HepG2 (cell line): ENCODE measurements around the gene CDK12. TPM values are rescaled to one million over a fixed set of nuclear protein-coding genes. Genes with fewer than 3 reads are reported as not detected.

Experiments
- ATAC-seq: fragments of 200-7000 bp; cut with Tn5 transposase; 3 replicates; pipeline ENCODE4 v1.9.1; 2020; ENCODE audit warnings: mild to moderate bottlenecking, moderate library complexity
- BruUV-seq: library from RNA; stranded (reverse); fragments of 400-500 nt; replicated peaks from 2 replicates; lab custom pipeline; 2021; lab: Mats Ljungman, UMichigan
- CTCF ChIA-PET: fragments of 300-600 bp; formaldehyde crosslinking; extraction: SDS; loops from one replicate; lab custom pipeline; 2021; ENCODE audit warnings: low total read pairs, inconsistent platforms, low intra/inter-chr PET ratio; lab: Yijun Ruan, JAX
- POLR2A ChIA-PET: fragments of 350-600 bp; sonication (Branson Sonifier 250); formaldehyde crosslinking; loops from one replicate; lab custom pipeline; 2020; ENCODE audit warnings: antibody characterized with exemption, inconsistent platforms; lab: Yijun Ruan, JAX
- DNase-seq: peaks from one replicate; pipeline ENCODE4 v3.0.0-alpha.2; 2015; ENCODE audit warnings: low spot score
- FAIRE-seq: peaks from 3 replicates; lab custom pipeline; 2011; peaks lifted over from hg19 to GRCh38; lab: Jason Lieb, UNC
- H2AFZ ChIP-seq: one replicate; pipeline ENCODE4 v1.6.1; 2011; ENCODE audit warnings: low read length, inconsistent platforms
- H3K27ac ChIP-seq: fragments of 300-600 bp; 3 replicates; pipeline ENCODE4 v1.8.0; 2011; ENCODE audit warnings: mixed run types, mild to moderate bottlenecking, mixed read lengths, low read length, inconsistent platforms; ENCODE audit not compliant: insufficient read depth; ENCODE audit errors: extremely low read length
- H3K27me3 ChIP-seq, 2 experiments: fragments of 200-600 bp in 1 of 2; 2 replicates in 1 of 2; 3 replicates in 1 of 2; pipeline versions ENCODE4 v1.6.0 to v1.8.0; 2011; ENCODE audit warnings: low read length in 2 of 2, mild to moderate bottlenecking in 2 of 2, moderate library complexity in 2 of 2, inconsistent platforms in 1 of 2; ENCODE audit not compliant: insufficient read depth in 2 of 2, control insufficient read depth in 1 of 2
- H3K36me3 ChIP-seq, 2 experiments: fragments of 200-600 bp in 1 of 2; replicated peaks in 1 of 2; 2 replicates in 1 of 2; 3 replicates in 1 of 2; pipeline versions ENCODE4 v1.5.1 to v1.8.0; 2011; ENCODE audit warnings: low read length in 2 of 2, inconsistent platforms in 1 of 2; ENCODE audit not compliant: insufficient read depth in 2 of 2, control insufficient read depth in 1 of 2
- H3K4me1 ChIP-seq: 2 replicates; pipeline ENCODE4 v1.5.1; 2012; ENCODE audit warnings: low read length, inconsistent platforms; ENCODE audit not compliant: insufficient read depth
- H3K4me2 ChIP-seq: 2 replicates; pipeline ENCODE4 v1.6.0; 2011; ENCODE audit warnings: low read depth, low read length, inconsistent platforms
- H3K4me3 ChIP-seq, 3 experiments: fragments of 200-600 bp in 1 of 3; sonication (generic), shearing (Covaris generic) in 1 of 3; replicated peaks in 1 of 3; 2 replicates each; pipeline ENCODE4 v1.5.1; 2011 to 2016; ENCODE audit warnings: low read length in 3 of 3, inconsistent platforms in 2 of 3, low read depth in 2 of 3, mild to moderate bottlenecking in 2 of 3, control low read depth in 1 of 3, mixed read lengths in 1 of 3; ENCODE audit not compliant: insufficient read depth in 1 of 3
- H3K79me2 ChIP-seq: one replicate; pipeline ENCODE4 v1.6.1; 2011; ENCODE audit warnings: low read length, inconsistent platforms; ENCODE audit not compliant: insufficient read depth
- H3K9ac ChIP-seq: 2 replicates; pipeline ENCODE4 v1.6.0; 2011; ENCODE audit warnings: mild to moderate bottlenecking, low read depth, low read length, inconsistent platforms; ENCODE audit not compliant: insufficient read depth
- H3K9me3 ChIP-seq: 2 replicates; pipeline ENCODE4 v1.5.1; 2012; ENCODE audit warnings: mild to moderate bottlenecking, low read length
- H4K20me1 ChIP-seq: 2 replicates; pipeline ENCODE4 v1.6.0; 2011; ENCODE audit warnings: inconsistent platforms, mild to moderate bottlenecking, low read length, moderate library complexity; ENCODE audit not compliant: insufficient read depth
- ELK4 ChIP-seq: sonication (generic); formaldehyde crosslinking; IDR thresholded peaks from 2 replicates; pipeline ENCODE4 v1.9.0; 2021; ENCODE audit warnings: missing genetic modification reagents, borderline replicate concordance
- HMG20B ChIP-seq: conservative IDR thresholded peaks from 2 replicates; pipeline ENCODE4 v1.6.1; 2016; ENCODE audit warnings: missing genetic modification reagents, missing compliant biosample characterization
- HNF4G ChIP-seq, 2 experiments: sonication (generic) in 1 of 2; formaldehyde crosslinking in 1 of 2; IDR thresholded peaks; 2 replicates each; pipeline versions ENCODE4 v1.4.0 to v1.6.1; 2011 to 2020; ENCODE audit warnings: borderline replicate concordance in 2 of 2, low read depth in 2 of 2, mild to moderate bottlenecking in 2 of 2, low read length in 1 of 2, missing genetic modification reagents in 1 of 2, moderate library complexity in 1 of 2
- ONECUT2 ChIP-seq: sonication (generic); formaldehyde crosslinking; IDR thresholded peaks from 2 replicates; pipeline ENCODE4 v1.4.0; 2020; ENCODE audit warnings: missing genetic modification reagents
- PHF5A ChIP-seq: IDR thresholded peaks from one replicate; pipeline ENCODE4 v1.6.1; 2018; ENCODE audit warnings: low read depth, missing genetic modification reagents; ENCODE audit not compliant: unreplicated experiment
- RARG ChIP-seq: sonication (generic); formaldehyde crosslinking; IDR thresholded peaks from 2 replicates; pipeline ENCODE4 v1.4.0; 2020; ENCODE audit warnings: low read depth, mild to moderate bottlenecking, missing genetic modification reagents
- RBM22 ChIP-seq: fragments of 200-400 bp; formaldehyde crosslinking; optimal IDR thresholded peaks from 2 replicates; pipeline ENCODE3; 2017; ENCODE audit warnings: mild to moderate bottlenecking, low read length, moderate library complexity
- UBTF ChIP-seq: sonication (generic); formaldehyde crosslinking; IDR thresholded peaks from 2 replicates; pipeline ENCODE4 v1.4.0; 2020; ENCODE audit warnings: mild to moderate bottlenecking, missing genetic modification reagents
- ZNF136 ChIP-seq: sonication (generic); formaldehyde crosslinking; IDR thresholded peaks from 2 replicates; pipeline ENCODE4 v1.8.1; 2022; ENCODE audit warnings: low read depth, mild to moderate bottlenecking, moderate library complexity, missing genetic modification reagents
- ZNF263 ChIP-seq: sonication (generic); formaldehyde crosslinking; IDR thresholded peaks from 2 replicates; pipeline ENCODE4 v1.4.0; 2020; ENCODE audit warnings: missing genetic modification reagents
- ZNF431 ChIP-seq: sonication (generic); formaldehyde crosslinking; IDR thresholded peaks from 2 replicates; pipeline ENCODE4 v1.9.0; 2022; ENCODE audit warnings: missing genetic modification reagents, low read depth, mild to moderate bottlenecking, borderline replicate concordance
- in situ Hi-C: cut with HindIII; loops from 2 replicates; pipeline ENCODE4 v1.10.0; 2017; ENCODE audit warnings: low pct_unique_long_range_greater_than_20kb; ENCODE audit not compliant: extremely low pct_ligation_motif_present
- intact Hi-C: fragments of 100-400 bp; cut with micrococcal nuclease; formaldehyde crosslinking; loops from one replicate; pipeline ENCODE4 v1.10.0; 2022; ENCODE audit not compliant: unreplicated experiment
- polyA plus RNA-seq, 8 experiments: library from polyadenylated mRNA; depleted of rRNA in 3 of 8; stranded (reverse) in 7 of 8; unstranded in 1 of 8; fragments of >200 nt; fragmentation: Illumina TruSeq in 4 of 8; extraction: Trizol in 4 of 8; gene quantifications; 2 replicates each; pipeline versions ENCODE4 v1.2.1 to v1.2.3, GENCODE V29; 2011 to 2016; ENCODE audit warnings: low read depth in 4 of 8, missing spikeins in 1 of 8, mixed read lengths in 1 of 8; ENCODE audit not compliant: insufficient read depth in 1 of 8
- total RNA-seq, 5 experiments: library from RNA; depleted of rRNA; stranded (reverse); fragments of >200 nt; fragmentation: Illumina TruSeq; extraction: Trizol; gene quantifications; 2 replicates each; pipeline ENCODE4 v1.2.3, GENCODE V29; 2016; ENCODE audit warnings: low read depth in 1 of 5
- TF ChIP-seq, protein P1 (sequence below): sonication (generic); formaldehyde crosslinking; IDR thresholded peaks from 2 replicates; pipeline ENCODE4 v1.8.0; 2022; ENCODE audit warnings: mild to moderate bottlenecking, missing genetic modification reagents; ENCODE audit not compliant: insufficient replicate concordance
- TF ChIP-seq, protein P2 (sequence below): sonication (generic); formaldehyde crosslinking; IDR thresholded peaks from 2 replicates; pipeline ENCODE4 v1.4.0; 2020; ENCODE audit warnings: missing genetic modification reagents, borderline replicate concordance
- TF ChIP-seq, protein P3 (sequence below): sonication (generic); formaldehyde crosslinking; IDR thresholded peaks from 2 replicates; pipeline ENCODE4 v1.5.0; 2020; ENCODE audit warnings: missing genetic modification reagents

CDK12 gene
- total and polyA plus RNA-seq, 2 of the 13 experiments (the other 11 are each of a cell fraction or from before 2014, with no cell fraction given): 24.0 to 88.6 TPM

DNA sequence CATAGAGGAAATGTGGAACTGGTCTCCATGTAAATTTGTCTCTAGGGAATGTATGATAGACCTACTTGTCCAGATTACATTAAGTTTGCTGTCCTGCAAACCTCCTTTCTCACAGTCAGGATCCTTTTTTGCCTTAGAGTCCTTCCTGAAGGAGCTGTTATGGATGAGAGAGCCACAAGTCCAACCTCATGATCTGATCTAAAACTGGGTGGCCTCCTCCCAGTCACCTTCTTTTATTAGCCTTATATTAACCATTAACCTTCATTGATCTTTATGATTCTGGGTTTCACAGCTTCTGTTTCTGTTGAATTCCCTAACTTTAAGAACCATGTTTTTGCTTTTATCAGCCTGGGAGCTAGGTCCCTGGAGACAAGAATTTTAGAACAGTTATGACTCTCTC, 82.4 kb downstream of the CDK12 start:
- Histone ChIP-seq H3K27ac (no peak overlapping the region), H3K4me2 (no peak overlapping the region), H3K4me3 (no peak overlapping the region), H3K4me1 (peaks cover 9% of the 10 kb centered on the region; the same call in 1 of the 2 replicates), H3K79me2 (no peaks in the 10 kb centered on the region), H3K36me3 (no peaks in the 10 kb centered on the region), H3K9me3 (no peaks in the 10 kb centered on the region), H3K27me3 (no peaks in the 10 kb centered on the region), H3K9ac (no peak overlapping the region), H2AFZ (no peak overlapping the region), H4K20me1 (no peaks in the 10 kb centered on the region)
- intact Hi-C loops (no loop called here), in situ Hi-C loops (no loop called here)
- TF ChIP-seq, protein P1, sequence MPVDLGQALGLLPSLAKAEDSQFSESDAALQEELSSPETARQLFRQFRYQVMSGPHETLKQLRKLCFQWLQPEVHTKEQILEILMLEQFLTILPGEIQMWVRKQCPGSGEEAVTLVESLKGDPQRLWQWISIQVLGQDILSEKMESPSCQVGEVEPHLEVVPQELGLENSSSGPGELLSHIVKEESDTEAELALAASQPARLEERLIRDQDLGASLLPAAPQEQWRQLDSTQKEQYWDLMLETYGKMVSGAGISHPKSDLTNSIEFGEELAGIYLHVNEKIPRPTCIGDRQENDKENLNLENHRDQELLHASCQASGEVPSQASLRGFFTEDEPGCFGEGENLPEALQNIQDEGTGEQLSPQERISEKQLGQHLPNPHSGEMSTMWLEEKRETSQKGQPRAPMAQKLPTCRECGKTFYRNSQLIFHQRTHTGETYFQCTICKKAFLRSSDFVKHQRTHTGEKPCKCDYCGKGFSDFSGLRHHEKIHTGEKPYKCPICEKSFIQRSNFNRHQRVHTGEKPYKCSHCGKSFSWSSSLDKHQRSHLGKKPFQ (CRISPR knock-in tag): no peak
- TF ChIP-seq HMG20B (CRISPR knock-in tag): no peak
- no peak for TF ChIP-seq ZNF431
- no peak for TF ChIP-seq PHF5A (CRISPR knock-in tag)
- TF ChIP-seq, protein P2, sequence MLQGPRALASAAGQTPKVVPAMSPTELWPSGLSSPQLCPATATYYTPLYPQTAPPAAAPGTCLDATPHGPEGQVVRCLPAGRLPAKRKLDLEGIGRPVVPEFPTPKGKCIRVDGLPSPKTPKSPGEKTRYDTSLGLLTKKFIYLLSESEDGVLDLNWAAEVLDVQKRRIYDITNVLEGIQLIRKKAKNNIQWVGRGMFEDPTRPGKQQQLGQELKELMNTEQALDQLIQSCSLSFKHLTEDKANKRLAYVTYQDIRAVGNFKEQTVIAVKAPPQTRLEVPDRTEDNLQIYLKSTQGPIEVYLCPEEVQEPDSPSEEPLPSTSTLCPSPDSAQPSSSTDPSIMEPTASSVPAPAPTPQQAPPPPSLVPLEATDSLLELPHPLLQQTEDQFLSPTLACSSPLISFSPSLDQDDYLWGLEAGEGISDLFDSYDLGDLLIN: no peak
- no peak for TF ChIP-seq RBM22
- no peak for TF ChIP-seq ELK4 (CRISPR knock-in tag)
- no peak for TF ChIP-seq HNF4G (IDR thresholded peaks at IDR 0.05; ENCODE audit: borderline replicate concordance, low read depth, low read length)
- no peak for TF ChIP-seq HNF4G (CRISPR knock-in tag; IDR thresholded peaks at IDR 0.05; ENCODE audit: borderline replicate concordance, low read depth)
- TF ChIP-seq ZNF263: no peak
- TF ChIP-seq, protein P3, sequence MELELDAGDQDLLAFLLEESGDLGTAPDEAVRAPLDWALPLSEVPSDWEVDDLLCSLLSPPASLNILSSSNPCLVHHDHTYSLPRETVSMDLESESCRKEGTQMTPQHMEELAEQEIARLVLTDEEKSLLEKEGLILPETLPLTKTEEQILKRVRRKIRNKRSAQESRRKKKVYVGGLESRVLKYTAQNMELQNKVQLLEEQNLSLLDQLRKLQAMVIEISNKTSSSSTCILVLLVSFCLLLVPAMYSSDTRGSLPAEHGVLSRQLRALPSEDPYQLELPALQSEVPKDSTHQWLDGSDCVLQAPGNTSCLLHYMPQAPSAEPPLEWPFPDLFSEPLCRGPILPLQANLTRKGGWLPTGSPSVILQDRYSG (CRISPR knock-in tag): no peak
- no peak for TF ChIP-seq ONECUT2 (CRISPR knock-in tag)
- no peak for TF ChIP-seq UBTF (CRISPR knock-in tag)
- TF ChIP-seq RARG (CRISPR knock-in tag): no peak
- no peak for TF ChIP-seq ZNF136
- BruUV-seq: no TSS peak
- DNase-seq (no peak), ATAC-seq (no peak), FAIRE-seq (no peak)
- ChIA-PET POLR2A (no interaction called here), CTCF (no interaction called here)
